Smooth muscle cell of bladder (primary cell): Measurements from ENCODE around the gene CLCNKA. TPM values are rescaled to one million over a fixed set of nuclear protein-coding genes. Genes with fewer than 3 reads are reported as not detected.

ENCODE experiments used
- total RNA-seq: library from RNA; depleted of rRNA; stranded (reverse); fragments of >200 nt; gene quantifications from 2 replicates; pipeline ENCODE4 v1.2.3, GENCODE V29; 2014

CLCNKA gene
- total RNA-seq: 0.09 TPM in 1 of 2 replicates, not detected in the other

DNA sequence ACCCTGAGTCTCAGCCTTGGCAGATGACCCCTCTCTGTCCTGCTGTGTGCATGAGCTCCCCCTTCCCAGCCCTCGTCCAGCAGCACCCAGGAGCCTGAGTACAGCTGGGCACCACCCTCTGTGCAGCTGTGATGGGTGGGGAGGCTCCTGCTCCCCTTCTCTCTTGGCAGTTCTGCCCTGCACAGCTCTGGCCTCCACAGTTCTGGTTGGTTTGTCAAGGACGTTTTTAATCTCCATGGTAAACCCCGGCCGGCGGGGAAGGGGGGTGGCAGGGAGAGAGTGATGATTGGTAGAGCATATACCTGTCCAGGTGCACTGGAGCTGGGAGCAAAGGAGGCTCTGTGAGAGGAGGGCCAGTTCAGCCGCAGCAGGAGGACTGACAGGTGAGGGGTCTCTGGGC is at the start of gene CLCNKA:
Gene CLCNKA (plus strand): TSS at position 356 of the 400 bp plus-strand sequence. CDS start 584 bp downstream, outside the sequence.

DNA sequence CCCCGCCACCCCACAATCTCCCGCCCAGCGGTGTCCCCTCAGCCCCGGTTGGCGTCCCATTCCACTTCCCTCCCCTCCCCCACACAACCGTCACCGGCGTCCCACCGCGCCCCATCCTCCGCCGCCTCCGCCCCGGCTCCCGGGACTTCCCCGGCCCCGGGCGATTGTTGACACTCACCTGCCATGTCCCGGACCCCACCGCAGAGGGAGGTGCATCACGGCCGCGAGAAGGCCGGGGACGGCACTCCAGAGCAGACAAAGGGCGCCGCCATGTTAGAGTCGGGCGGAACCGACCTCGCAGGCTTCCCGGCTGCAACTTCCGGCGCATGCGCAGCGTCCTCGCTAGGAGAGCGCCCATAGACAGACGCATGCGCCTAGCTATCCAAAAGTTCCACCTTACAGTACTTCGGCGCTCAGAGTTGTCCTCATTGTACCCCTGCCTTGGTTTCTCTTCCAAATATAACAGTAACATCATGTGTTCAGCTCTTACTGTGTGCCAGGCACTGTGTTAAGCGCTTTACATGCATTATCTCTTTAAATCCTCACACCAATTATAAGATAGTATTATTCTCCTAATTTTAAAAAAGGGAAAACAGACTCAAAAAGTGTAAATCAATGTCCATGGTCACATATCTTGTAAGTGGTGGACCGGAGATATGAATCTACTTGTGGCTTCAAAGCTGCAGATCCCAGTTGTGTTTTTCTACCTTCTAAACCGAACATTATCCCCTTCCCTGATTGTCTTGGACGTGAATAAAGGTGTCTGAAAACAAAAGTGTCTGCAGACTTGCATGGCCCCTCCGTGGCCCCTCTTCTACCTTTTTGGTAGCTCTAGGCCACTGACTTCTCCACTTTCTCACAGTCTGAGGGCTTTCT is 45.8 kb upstream of the CLCNKA start, which contains the start of gene ZBTB17:
Gene ZBTB17 (minus strand): TSS at position 297 of the 876 bp plus-strand sequence. CDS start 27,606 bp downstream, outside the sequence.

DNA sequence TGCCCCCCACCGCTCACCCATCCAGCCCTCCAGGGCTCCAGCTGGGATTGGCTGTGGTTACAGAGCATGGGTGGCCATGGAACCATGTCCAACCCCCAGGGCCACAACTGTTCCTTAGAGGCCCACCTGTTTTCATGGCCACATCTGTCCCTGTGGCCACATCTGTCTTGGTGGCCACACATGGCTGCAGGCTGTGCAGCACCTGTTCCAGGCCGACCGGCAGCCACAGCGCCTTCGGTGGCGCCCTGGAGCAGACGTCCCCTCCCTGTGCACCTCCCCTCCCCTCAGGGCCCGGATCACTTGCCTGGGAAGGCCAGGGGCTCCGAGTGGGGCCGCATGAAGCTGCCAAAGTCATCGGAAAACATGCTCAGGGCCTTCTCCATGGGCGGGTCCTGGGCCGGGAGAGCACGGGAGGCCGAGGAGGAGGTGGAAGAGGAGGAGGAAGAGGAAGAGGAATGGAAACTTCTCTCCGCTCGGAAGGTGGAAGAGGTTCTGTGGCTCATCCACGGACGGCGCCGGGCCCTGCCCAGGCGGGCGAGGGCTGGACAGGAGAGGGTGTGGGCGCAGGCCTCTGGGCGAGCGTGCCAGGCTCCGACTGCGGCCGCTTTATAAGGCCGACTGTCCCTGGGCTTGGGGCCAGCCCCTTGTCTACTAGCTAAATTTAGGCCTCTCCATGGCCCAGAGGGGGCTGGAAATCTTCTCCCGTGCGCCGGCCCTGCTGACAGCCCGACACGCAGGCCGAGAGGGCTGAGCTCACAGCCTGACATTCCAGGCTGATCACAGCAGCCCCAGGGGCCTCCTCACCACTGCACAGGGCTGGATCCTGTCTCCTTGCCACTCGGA is 4.2 kb upstream of the CLCNKA start, which contains the start of gene HSPB7:
Gene HSPB7 (minus strand): TSS at position 583 of the 843 bp plus-strand sequence. CDS start 80 bp downstream, at position 503.

GRCh38 chr1:16043521-16043920 is 21.7 kb downstream of the CLCNKA start, which contains the start of gene CLCNKB:
TSS of gene CLCNKB (plus strand) at chr1:16043782. CDS start at chr1:16044493, 711 bp downstream.

DNA sequence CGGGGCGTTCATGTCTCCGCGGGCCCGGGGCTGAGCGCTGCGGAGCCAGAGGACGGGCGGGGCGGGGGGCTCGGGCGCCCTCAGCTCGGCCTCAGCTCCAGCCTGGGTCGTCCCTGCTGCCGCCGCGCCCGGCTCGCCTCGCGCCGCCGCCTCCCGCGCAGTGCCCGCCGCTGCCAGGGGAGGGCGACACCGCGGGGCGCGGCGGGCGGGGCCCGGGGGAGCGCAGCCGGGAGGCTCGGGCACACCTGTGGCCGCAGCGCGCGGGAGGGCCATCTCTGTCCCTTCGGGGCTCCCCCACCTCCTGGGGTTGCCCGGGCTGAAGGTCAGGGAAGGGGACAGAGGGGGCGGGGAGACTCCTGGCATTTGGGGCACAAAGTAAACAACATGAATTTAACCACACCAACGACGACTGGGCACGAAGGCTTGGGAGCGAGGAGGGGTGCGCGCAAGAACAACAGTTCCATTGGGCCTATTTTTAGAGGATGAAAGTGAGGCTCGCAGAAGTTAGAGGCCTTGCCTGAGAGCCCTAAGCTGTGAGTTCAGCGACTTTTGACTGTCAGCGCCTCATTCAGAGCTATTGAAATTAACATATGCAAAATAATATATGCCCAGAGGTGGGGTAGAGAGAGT is 51.8 kb downstream of the CLCNKA start, which contains the start of gene FAM131C:
Gene FAM131C (minus strand): TSS at position 162 of the 630 bp plus-strand sequence. CDS start 209 bp downstream, outside the sequence.

Other genes starting within 250 kb of the CLCNKA start
- gene UQCRHL, start 214.4 kb upstream of the CLCNKA start, total RNA-seq: 4.4 and 11.4 TPM in 2 replicates
- 10.4 and 14.3 TPM in 2 replicates for gene SPEN, start 174.3 kb upstream of the CLCNKA start, total RNA-seq
- gene ZBTB17, start 45.9 kb upstream of the CLCNKA start, total RNA-seq: 37.0 and 40.1 TPM in 2 replicates
- gene SRARP, start 17.8 kb upstream of the CLCNKA start, total RNA-seq: under 0.01 TPM in 1 of 2 replicates, not detected in the other
- 3.8 and 14.5 TPM in 2 replicates for gene HSPB7, start 4.0 kb upstream of the CLCNKA start, total RNA-seq
- 0.09 and 0.14 TPM in 2 replicates for gene CLCNKB, start 21.7 kb downstream of the CLCNKA start, total RNA-seq
- under 0.01 and 0.09 TPM in 2 replicates for gene FAM131C, start 51.6 kb downstream of the CLCNKA start, total RNA-seq
- 7.0 and 11.7 TPM in 2 replicates for gene EPHA2, start 134.0 kb downstream of the CLCNKA start, total RNA-seq
- 3.7 and 5.5 TPM in 2 replicates for gene ARHGEF19, start 190.6 kb downstream of the CLCNKA start, total RNA-seq
- 11.5 and 14.0 TPM in 2 replicates for gene CPLANE2, start 215.1 kb downstream of the CLCNKA start, total RNA-seq